Mesendoderm (in vitro differentiated cells): Measurements from ENCODE around the gene STIM2.

Experiments
- DNase-seq: peaks from one replicate; pipeline ENCODE4 v3.0.0; 2013
- H2AK5ac ChIP-seq: 2 replicates; pipeline ENCODE4 v1.6.1; 2013; ENCODE audit warnings: low read length, inconsistent platforms
- H2BK120ac ChIP-seq: 2 replicates; pipeline ENCODE4 v1.6.1; 2013; ENCODE audit warnings: low read depth, mild to moderate bottlenecking, low read length, moderate library complexity, mixed read lengths
- H2BK15ac ChIP-seq: replicated peaks from 2 replicates; pipeline ENCODE4 v1.6.1; 2013; ENCODE audit warnings: low read depth, mild to moderate bottlenecking, moderate library complexity
- H2BK5ac ChIP-seq: 2 replicates; pipeline ENCODE4 v1.6.1; 2013; ENCODE audit warnings: low read length, inconsistent platforms
- H3K18ac ChIP-seq: 2 replicates; pipeline ENCODE4 v1.6.1; 2013; ENCODE audit warnings: mild to moderate bottlenecking, low read length, mixed read lengths
- H3K23ac ChIP-seq: one replicate; pipeline ENCODE4 v1.6.1; 2013; ENCODE audit warnings: low read length
- H3K27ac ChIP-seq: 2 replicates; pipeline ENCODE4 v1.5.1; 2013; ENCODE audit warnings: low read depth, mild to moderate bottlenecking, inconsistent platforms, low read length, moderate library complexity
- H3K27me3 ChIP-seq: 2 replicates; pipeline ENCODE4 v1.6.1; 2013; ENCODE audit warnings: low read length, control low read depth, mild to moderate bottlenecking, inconsistent platforms; ENCODE audit not compliant: insufficient read depth, poor library complexity
- H3K36me3 ChIP-seq: 2 replicates; pipeline ENCODE4 v1.6.1; 2013; ENCODE audit warnings: low read length, inconsistent platforms; ENCODE audit not compliant: control insufficient read depth, insufficient read depth
- H3K4ac ChIP-seq: one replicate; pipeline ENCODE4 v1.6.1; 2013; ENCODE audit warnings: low read depth, mild to moderate bottlenecking, low read length, moderate library complexity
- H3K4me1 ChIP-seq: 2 replicates; pipeline ENCODE4 v1.6.1; 2013; ENCODE audit warnings: low read depth, low read length, inconsistent platforms; ENCODE audit not compliant: control insufficient read depth
- H3K4me2 ChIP-seq: 2 replicates; pipeline ENCODE4 v1.6.1; 2013; ENCODE audit warnings: low read length
- H3K4me3 ChIP-seq: 2 replicates; pipeline ENCODE4 v1.5.1; 2013; ENCODE audit warnings: mild to moderate bottlenecking, low read length
- H3K56ac ChIP-seq: one replicate; pipeline ENCODE4 v1.6.1; 2013; ENCODE audit warnings: low read length
- H3K79me1 ChIP-seq: 2 replicates; pipeline ENCODE4 v1.6.1; 2013; ENCODE audit warnings: low read length, inconsistent platforms
- H3K79me2 ChIP-seq: 2 replicates; pipeline ENCODE4 v1.6.1; 2013; ENCODE audit warnings: mild to moderate bottlenecking, low read length; ENCODE audit not compliant: control insufficient read depth, insufficient read depth
- H3K9ac ChIP-seq: 2 replicates; pipeline ENCODE4 v1.6.1; 2013; ENCODE audit warnings: low read length, inconsistent platforms
- H4K5ac ChIP-seq: one replicate; pipeline ENCODE4 v1.6.1; 2013; ENCODE audit warnings: low read length
- H4K8ac ChIP-seq: one replicate; pipeline ENCODE4 v1.6.1; 2013; ENCODE audit warnings: low read depth, mild to moderate bottlenecking, control low read depth, low read length, moderate library complexity
- WGBS: extraction: QIAGEN DNeasy Blood & Tissue Kit; methylation state at CpG from one replicate; pipeline ENCODE4 v1.1.7; 2013; ENCODE audit warnings: low lambda C conversion rate, missing lambda C conversion rate; ENCODE audit not compliant: insufficient coverage; ENCODE audit errors: extremely low coverage; 5-methylcytosine and 5-hydroxymethylcytosine counted together

STIM2 gene

DNA sequence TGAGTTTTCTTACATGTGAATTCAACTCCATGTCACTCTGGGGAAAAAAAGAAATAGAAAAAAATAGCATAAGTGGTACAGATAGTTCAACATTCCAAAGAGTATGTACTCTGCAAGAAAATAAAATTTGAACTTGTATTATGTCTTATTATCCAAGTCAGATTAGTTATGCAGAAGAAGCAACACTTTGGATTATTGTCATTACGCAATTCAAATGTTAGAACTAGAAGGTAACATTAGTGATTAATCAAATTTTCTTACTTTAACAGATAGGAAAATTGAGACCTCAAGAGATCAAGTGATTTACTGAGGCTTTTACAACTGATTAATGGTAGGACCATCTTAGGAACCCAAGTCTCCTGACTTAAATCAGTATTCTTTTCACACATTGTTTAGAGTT lies 159.1 kb downstream of the STIM2 start:
- Histone ChIP-seq H2AK5ac (no peak overlapping the region), H3K23ac (no peak overlapping the region), H3K27ac (no peak overlapping the region), H3K36me3 (no peaks in the 10 kb centered on the region), H3K9ac (no peak overlapping the region), H4K5ac (no peak overlapping the region), H3K56ac (no peak overlapping the region), H3K18ac (no peak overlapping the region), H3K4me2 (no peak overlapping the region), H2BK15ac (no peak overlapping the region), H3K79me1 (no peaks in the 10 kb centered on the region), H3K27me3 (no peaks in the 10 kb centered on the region), H3K79me2 (no peaks in the 10 kb centered on the region), H2BK120ac (no peak overlapping the region), H3K4me1 (peaks cover 3% of the 10 kb centered on the region), H2BK5ac (no peak overlapping the region), H4K8ac (no peak overlapping the region), H3K4ac (no peak overlapping the region), H3K4me3 (no peak overlapping the region)
- WGBS: no CpG with 5 or more reads among the region's 1 CpG
- DNase-seq: no peak

DNA sequence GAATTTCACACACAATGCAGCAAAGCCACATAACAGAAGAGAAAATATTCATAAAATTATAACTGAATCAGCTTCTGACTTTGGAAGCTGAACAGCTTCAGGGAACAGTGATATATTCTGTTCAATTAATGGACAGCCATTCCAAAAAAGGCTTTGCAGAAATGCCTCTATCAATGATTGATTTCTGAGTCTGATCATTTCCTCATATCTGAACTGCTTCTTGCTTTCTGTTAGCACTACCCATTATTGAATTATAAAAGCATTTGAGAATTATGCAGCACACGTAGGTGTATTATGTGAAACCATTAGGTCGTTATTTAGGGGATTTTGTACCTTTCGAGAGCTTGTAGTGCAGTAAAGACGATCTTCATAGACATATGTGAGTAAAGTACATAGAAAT lies 159.6 kb downstream of the STIM2 start:
- H3K23ac ChIP-seq: no peak overlapping the region
- H4K5ac ChIP-seq: no peak overlapping the region
- H3K4me1 ChIP-seq: peaks cover 3% of the 10 kb centered on the region
- H3K4me3 ChIP-seq: no peak overlapping the region
- no peaks in the 10 kb centered on the region for H3K36me3 ChIP-seq
- H3K27ac ChIP-seq: no peak overlapping the region
- no peak overlapping the region for H3K56ac ChIP-seq
- no peak overlapping the region for H3K18ac ChIP-seq
- DNase-seq: no peak
- no peak overlapping the region for H3K9ac ChIP-seq
- no peak overlapping the region for H4K8ac ChIP-seq
- no peaks in the 10 kb centered on the region for H3K79me1 ChIP-seq
- no peak overlapping the region for H2BK5ac ChIP-seq
- H3K79me2 ChIP-seq: no peaks in the 10 kb centered on the region
- H3K4ac ChIP-seq: no peak overlapping the region
- no peak overlapping the region for H2BK120ac ChIP-seq
- no peak overlapping the region for H2AK5ac ChIP-seq
- H2BK15ac ChIP-seq: no peak overlapping the region
- H3K4me2 ChIP-seq: no peak overlapping the region
- no CpG with 5 or more reads among the region's 4 CpGs for WGBS
- H3K27me3 ChIP-seq: no peaks in the 10 kb centered on the region

DNA sequence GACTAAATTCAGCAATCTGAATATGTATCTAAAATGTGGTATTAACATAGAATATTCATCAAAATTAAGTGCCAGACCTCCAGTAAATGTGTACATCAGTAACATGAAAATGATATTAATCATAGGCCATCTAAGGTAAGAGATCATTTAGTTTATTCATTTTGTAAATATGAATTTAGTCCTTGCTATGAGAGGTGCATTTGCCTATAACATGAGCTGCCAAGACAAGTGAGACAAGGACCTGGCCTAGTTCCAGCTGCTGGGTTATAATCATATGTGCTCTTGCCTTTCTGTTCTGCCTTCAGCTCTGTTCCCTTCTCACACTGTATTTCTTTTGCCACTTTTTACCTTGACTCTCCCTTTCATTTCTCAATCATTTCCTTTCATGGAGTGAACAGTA lies 160.0 kb downstream of the STIM2 start:
- no peak overlapping the region for H3K56ac ChIP-seq
- no peaks in the 10 kb centered on the region for H3K27me3 ChIP-seq
- no peaks in the 10 kb centered on the region for H3K79me1 ChIP-seq
- no peak overlapping the region for H3K9ac ChIP-seq
- H2BK5ac ChIP-seq: no peak overlapping the region
- no peaks in the 10 kb centered on the region for H3K79me2 ChIP-seq
- H2BK120ac ChIP-seq: no peak overlapping the region
- H3K4me1 ChIP-seq: peaks cover 3% of the 10 kb centered on the region
- no peak overlapping the region for H2AK5ac ChIP-seq
- no peaks in the 10 kb centered on the region for H3K36me3 ChIP-seq
- no peak overlapping the region for H3K23ac ChIP-seq
- no peak overlapping the region for H3K4ac ChIP-seq
- H3K18ac ChIP-seq: no peak overlapping the region
- H4K8ac ChIP-seq: no peak overlapping the region
- no peak overlapping the region for H3K27ac ChIP-seq
- no peak overlapping the region for H3K4me3 ChIP-seq
- H4K5ac ChIP-seq: no peak overlapping the region
- DNase-seq: no peak
- H2BK15ac ChIP-seq: no peak overlapping the region
- no peak overlapping the region for H3K4me2 ChIP-seq

- no peak overlapping the region for H3K23ac ChIP-seq
- no peak overlapping the region for H2BK15ac ChIP-seq
- no peak overlapping the region for H3K4me3 ChIP-seq
- no peak overlapping the region for H4K5ac ChIP-seq
- H3K27me3 ChIP-seq: no peaks in the 10 kb centered on the region
- no peaks in the 10 kb centered on the region for H3K4me1 ChIP-seq
- DNase-seq: no peak
- WGBS: no CpG with 5 or more reads among the region's 3 CpGs
- no peak overlapping the region for H3K27ac ChIP-seq
- H2AK5ac ChIP-seq: no peak overlapping the region
- no peak overlapping the region for H3K4ac ChIP-seq
- H2BK120ac ChIP-seq: no peak overlapping the region
- H3K36me3 ChIP-seq: no peaks in the 10 kb centered on the region
- no peak overlapping the region for H4K8ac ChIP-seq
- H3K18ac ChIP-seq: no peak overlapping the region
- H3K56ac ChIP-seq: no peak overlapping the region
- H3K4me2 ChIP-seq: no peak overlapping the region
- no peaks in the 10 kb centered on the region for H3K79me2 ChIP-seq
- H3K9ac ChIP-seq: no peak overlapping the region
- H3K79me1 ChIP-seq: no peaks in the 10 kb centered on the region
- no peak overlapping the region for H2BK5ac ChIP-seq
Measured at GRCh38 chr4:27022963-27023362, 162.3 kb downstream of the STIM2 start.

DNA sequence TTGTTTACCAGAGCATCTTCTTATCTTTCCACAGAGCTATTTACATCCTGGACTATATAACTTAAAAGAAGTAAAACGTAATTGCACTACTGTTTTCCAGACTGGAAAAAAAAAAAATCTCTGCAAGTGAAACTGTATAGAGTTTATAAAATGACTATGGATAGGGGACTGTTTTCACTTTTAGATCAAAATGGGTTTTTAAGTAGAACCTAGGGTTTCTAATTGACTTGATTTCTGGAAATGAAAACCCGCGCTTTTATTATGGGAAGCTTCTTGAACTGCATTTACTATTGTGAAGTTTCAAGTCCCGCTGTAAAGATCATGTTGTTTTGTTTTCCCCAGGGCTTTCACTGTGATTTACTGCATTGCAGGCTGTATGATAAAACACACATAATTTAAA lies 162.7 kb downstream of the STIM2 start:
- no peak overlapping the region for H3K4me3 ChIP-seq
- H4K8ac ChIP-seq: no peak overlapping the region
- H2AK5ac ChIP-seq: no peak overlapping the region
- H3K27ac ChIP-seq: no peak overlapping the region
- H3K9ac ChIP-seq: no peak overlapping the region
- H2BK15ac ChIP-seq: no peak overlapping the region
- H3K56ac ChIP-seq: no peak overlapping the region
- DNase-seq: no peak
- H2BK120ac ChIP-seq: no peak overlapping the region
- no peaks in the 10 kb centered on the region for H3K4me1 ChIP-seq
- no peaks in the 10 kb centered on the region for H3K79me1 ChIP-seq
- no peak overlapping the region for H3K4ac ChIP-seq
- no peak overlapping the region for H3K18ac ChIP-seq
- no peaks in the 10 kb centered on the region for H3K27me3 ChIP-seq
- H3K23ac ChIP-seq: no peak overlapping the region
- no peak overlapping the region for H4K5ac ChIP-seq
- no peaks in the 10 kb centered on the region for H3K79me2 ChIP-seq
- no peak overlapping the region for H2BK5ac ChIP-seq
- no peak overlapping the region for H3K4me2 ChIP-seq
- WGBS: no CpG with 5 or more reads among the region's 4 CpGs
- H3K36me3 ChIP-seq: no peaks in the 10 kb centered on the region

GRCh38 chr4:27024805-27025204 lies 164.2 kb downstream of the STIM2 start:
- Histone ChIP-seq H4K8ac (no peak overlapping the region), H3K4ac (no peak overlapping the region)

More at GRCh38 chr4:27024805-27025204, 164.2 kb downstream of the STIM2 start:
- Histone ChIP-seq H2AK5ac (no peak overlapping the region), H2BK5ac (no peak overlapping the region), H3K4me3 (no peak overlapping the region), H3K27ac (no peak overlapping the region), H3K4me2 (no peak overlapping the region), H3K79me1 (no peaks in the 10 kb centered on the region), H3K79me2 (no peaks in the 10 kb centered on the region), H3K18ac (no peak overlapping the region), H3K9ac (no peak overlapping the region), H2BK120ac (no peak overlapping the region), H3K27me3 (no peaks in the 10 kb centered on the region), H2BK15ac (no peak overlapping the region), H3K23ac (no peak overlapping the region), H3K56ac (no peak overlapping the region), H3K36me3 (no peaks in the 10 kb centered on the region), H4K5ac (no peak overlapping the region), H3K4me1 (no peaks in the 10 kb centered on the region)
- no CpG with 5 or more reads among the region's 2 CpGs for WGBS
- peak; percentile 40 for DNase-seq
